Heart left ventricle (tissue), 16 donors: Measurements from ENCODE around the gene CACNA1E. TPM values are rescaled to one million over a fixed set of nuclear protein-coding genes. Genes with fewer than 3 reads are reported as not detected.

Experiments used
- ATAC-seq, 4 donors: fragments of 200-7000 bp; cut with Tn5 transposase; one replicate each; pipeline ENCODE4 v1.9.1; 2020 to 2022; ENCODE audit warnings: moderate library complexity in 4 of 4, mild to moderate bottlenecking in 3 of 4, moderate number of reproducible peaks in 1 of 4
- DNase-seq, 5 donors: peaks; one replicate each; pipeline ENCODE4 v3.0.0-alpha.2; 2020
- H3K27ac ChIP-seq, 12 donors: fragments of 200-600 bp; sonication (generic) in 4 of 12; one replicate each; pipeline versions ENCODE4 v1.5.0 to v1.8.0; 2016 to 2022; ENCODE audit warnings: mild to moderate bottlenecking in 2 of 12
- H3K27me3 ChIP-seq, 9 donors: fragments of 200-600 bp; sonication (generic) in 2 of 9; one replicate each; pipeline versions ENCODE4 v1.5.1 to v1.8.0; 2016 to 2022; ENCODE audit warnings: mild to moderate bottlenecking in 3 of 9
- H3K36me3 ChIP-seq, 9 donors: fragments of 200-600 bp; sonication (generic) in 2 of 9; one replicate each; pipeline versions ENCODE4 v1.5.0 to v1.8.0; 2018 to 2022; ENCODE audit warnings: mild to moderate bottlenecking in 2 of 9
- H3K4me1 ChIP-seq, 12 donors: fragments of 200-600 bp; sonication (generic) in 4 of 12; one replicate each; pipeline versions ENCODE4 v1.5.0 to v1.8.0; 2016 to 2022; ENCODE audit warnings: mild to moderate bottlenecking in 3 of 12
- H3K4me3 ChIP-seq, 12 donors: fragments of 200-600 bp; sonication (generic) in 4 of 12; one replicate each; pipeline versions ENCODE4 v1.5.0 to v1.8.0; 2017 to 2022; ENCODE audit warnings: mild to moderate bottlenecking in 9 of 12, moderate library complexity in 4 of 12
- H3K9me3 ChIP-seq, 12 donors: fragments of 200-600 bp; sonication (generic) in 4 of 12; one replicate each; pipeline versions ENCODE4 v1.5.0 to v1.8.0; 2016 to 2022; ENCODE audit warnings: mild to moderate bottlenecking in 1 of 12
- CTCF ChIP-seq, 12 donors: fragments of 200-600 bp; sonication (generic) in 4 of 12; IDR thresholded peaks; one replicate each; pipeline versions ENCODE4 v1.5.0 to v1.8.0; 2018 to 2022; ENCODE audit warnings: antibody characterized with exemption in 12 of 12, mild to moderate bottlenecking in 5 of 12
- POLR2A ChIP-seq, 2 donors: fragments of 450-650 bp; IDR thresholded peaks; one replicate each; pipeline ENCODE4 v1.6.1; 2017; ENCODE audit warnings: antibody characterized with exemption in 2 of 2, mild to moderate bottlenecking in 2 of 2, moderate library complexity in 2 of 2
- WGBS, 4 donors: extraction: QIAGEN DNeasy Blood & Tissue Kit in 2 of 4; methylation state at CpG; one replicate each; pipeline versions ENCODE4 v1.1.5 to v1.1.7; 2013 to 2018; 5-methylcytosine and 5-hydroxymethylcytosine counted together
- intact Hi-C, 10 donors: fragments of 100-400 bp; cut with DNase I; formaldehyde crosslinking; loops; one replicate each; pipeline versions ENCODE4 v1.11.1 to v1.14.2; 2022
- polyA plus RNA-seq, 2 donors: library from polyadenylated mRNA; stranded (reverse); fragments of 200-250 nt; gene quantifications; one replicate each; pipeline ENCODE4 v1.2.3, GENCODE V29; 2013
- total RNA-seq, 9 donors: library from RNA; depleted of rRNA in 2 of 9; stranded (reverse); fragments of >200 nt in 2 of 9; fragmentation: NEBNext Ultra II Directional in 3 of 9; extraction: Animal tissue kit (Norgen Biotek cat#: 25700) in 3 of 9; gene quantifications; one replicate each; pipeline versions ENCODE4 v1.1.0 to v1.2.4, GENCODE V29; 2016 to 2023
- donor health status: ischemic (EF 13 %, LVEDD 7.1; RV severe dilation, severe dysfunction).
- donor health status: healthy with polysubstance abuse.
- donor health status: DM: no; HTN: yes; CAD: no.
- donor health status: DM: no; HTN: no; CAD: no.
- donor health status: ischemic (EF 25% LVEDD 6.9; RV normal size, moderate dysfunction).
- donor health status: ischemic (EF 25% LVEDD 5.7; RV mildly dilated, moderate dysfunction).
- donor health status: healthy.
- donor health status: DM: yes; HTN: yes; CAD: no.
- donor health status: ischemic (EF 35%, LVEDD 5.7; RV mildly dilated, moderate dysfunction).
- donor health status: nonischemic (EF 11% LVEDD 7.7; RV severe dilation, severe dysfunction).
- donor health status: DM: yes; HTN: yes; CAD: no.
- donor health status: PGD.
- donor health status: ischemic (EF 29% LVEDD 5.4; RV normal size, mild dysfunction).
- donor health status: nonischemic (EF 23%, LVEDD 6.1; RV moderate dilation, normal function).

The CACNA1E gene
- total and polyA plus RNA-seq, 11 donors, result 0.02 to 1.9 (median 0.10) TPM

DNA sequence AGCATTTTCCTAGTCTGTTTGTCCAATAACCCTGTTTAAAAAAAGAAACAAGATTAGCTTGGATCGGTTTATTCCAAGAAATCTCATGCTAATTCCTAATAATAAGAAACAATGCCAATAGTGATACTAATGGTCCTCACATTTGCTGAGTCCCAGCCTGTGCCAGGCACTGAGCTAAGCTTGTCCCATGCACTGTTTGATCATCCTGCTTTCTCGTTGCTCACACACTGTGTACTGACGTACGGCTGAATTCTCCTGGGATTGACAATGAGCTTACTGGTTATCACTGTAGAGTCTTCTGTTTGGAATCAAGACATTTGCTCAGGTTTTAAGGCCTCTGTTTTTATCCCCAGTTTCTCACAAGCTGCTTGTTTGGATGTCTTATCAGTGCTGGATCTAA lies 71.1 kb downstream of the CACNA1E start:
- Histone ChIP-seq H3K27me3 (peaks cover 0 to 38% (median 3%) of the 10 kb centered on the region in 9 donors), H3K4me3 (no peak overlapping the region), H3K27ac (no peak overlapping the region), H3K4me1 (no peaks in the 10 kb centered on the region), H3K36me3 (no peaks in the 10 kb centered on the region), H3K9me3 (no peaks in the 10 kb centered on the region)
- intact Hi-C loops, result no loop called here
- 45 to 57% (median 50%) methylated on average over 4 of the region's 4 CpGs for WGBS, 4 donors
- no peak for ATAC-seq
- DNase-seq, result no peak
- TF ChIP-seq POLR2A (IDR thresholded peaks at IDR 0.05), result no peak
- no peak for TF ChIP-seq CTCF (IDR thresholded peaks at IDR 0.05)

DNA sequence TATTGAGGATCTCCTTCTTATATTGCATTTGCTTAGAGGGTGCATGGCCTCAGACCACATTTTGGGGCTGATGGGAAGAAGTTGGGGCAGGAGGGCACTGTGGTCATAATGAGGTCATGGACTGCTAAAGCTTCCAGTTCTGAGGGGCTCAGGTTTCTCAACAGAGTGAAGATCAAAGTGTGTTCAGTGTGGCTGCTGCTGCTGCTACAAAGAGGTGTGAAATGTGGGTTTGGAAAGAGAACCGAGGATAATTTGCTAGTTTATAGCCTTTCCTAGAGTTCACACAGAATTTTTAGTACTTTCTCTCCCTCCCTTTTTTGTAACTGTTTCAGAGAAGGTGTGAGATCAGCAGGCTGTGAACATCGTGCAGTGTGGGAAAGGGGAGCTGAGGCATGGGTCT lies 73.3 kb downstream of the CACNA1E start:
- no peak overlapping the region for H3K27ac ChIP-seq
- no peak overlapping the region for H3K4me3 ChIP-seq
- no peaks in the 10 kb centered on the region for H3K9me3 ChIP-seq
- TF ChIP-seq POLR2A (IDR thresholded peaks at IDR 0.05) (no peak), CTCF (IDR thresholded peaks at IDR 0.05) (no peak)
- no peaks in the 10 kb centered on the region for H3K36me3 ChIP-seq
- ATAC-seq (no peak), DNase-seq (no peak)
- H3K27me3 ChIP-seq, result peaks cover 0 to 38% (median 3%) of the 10 kb centered on the region in 9 donors
- no peaks in the 10 kb centered on the region for H3K4me1 ChIP-seq
- 11 to 32% (median 21%) methylated on average over 2 of the region's 2 CpGs for WGBS, 4 donors
- intact Hi-C loops, result no loop called here

DNA sequence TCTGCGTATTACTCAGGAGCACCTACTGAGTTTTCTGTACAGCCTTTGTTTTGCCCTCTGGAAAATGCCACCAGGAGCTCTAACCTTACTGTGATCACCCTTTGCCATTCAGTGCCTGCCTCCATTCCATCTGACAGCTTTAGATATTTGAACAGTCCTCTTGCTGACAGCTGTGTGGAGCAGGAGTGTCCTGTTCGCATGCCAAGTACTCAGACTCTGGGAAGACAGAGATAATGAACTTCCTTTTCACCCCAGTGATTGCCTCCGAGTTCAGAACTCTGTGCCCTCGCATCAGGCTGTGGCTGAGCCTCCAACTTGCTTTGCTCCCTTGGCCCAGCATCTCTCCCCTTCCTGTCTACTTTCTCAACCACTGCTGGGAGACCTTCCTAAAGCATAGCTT lies 74.0 kb downstream of the CACNA1E start:
- 23 to 40% (median 25%) methylated on average over 4 of the region's 4 CpGs for WGBS, 4 donors
- intact Hi-C loops, result no loop called here
- H3K9me3 ChIP-seq, result no peaks in the 10 kb centered on the region
- no peak overlapping the region for H3K4me3 ChIP-seq
- TF ChIP-seq POLR2A (IDR thresholded peaks at IDR 0.05), result no peak
- TF ChIP-seq CTCF (IDR thresholded peaks at IDR 0.05), result no peak
- no peak overlapping the region for H3K27ac ChIP-seq
- peaks cover 0 to 41% (median 3%) of the 10 kb centered on the region in 9 donors for H3K27me3 ChIP-seq
- DNase-seq (no peak), ATAC-seq (peak in 1 of 4 donors; percentile 18)
- no peaks in the 10 kb centered on the region for H3K4me1 ChIP-seq
- H3K36me3 ChIP-seq, result no peaks in the 10 kb centered on the region

GRCh38 chr1:181558416-181558815 lies 75.1 kb downstream of the CACNA1E start:
- Histone ChIP-seq H3K27me3 (peaks cover 0 to 41% (median 3%) of the 10 kb centered on the region in 9 donors), H3K36me3 (no peaks in the 10 kb centered on the region), H3K27ac (no peak overlapping the region), H3K4me1 (no peaks in the 10 kb centered on the region), H3K9me3 (no peaks in the 10 kb centered on the region), H3K4me3 (no peak overlapping the region)
- intact Hi-C loops, result no loop called here
- 90 to 94% (median 93%) methylated on average over 4 of the region's 4 CpGs for WGBS, 4 donors
- DNase-seq (no peak), ATAC-seq (no peak)
- TF ChIP-seq POLR2A (IDR thresholded peaks at IDR 0.05), result no peak
- no peak for TF ChIP-seq CTCF (IDR thresholded peaks at IDR 0.05)
